Endothelial cell (in vitro differentiated cells): Measurements from ENCODE around the gene ZNF552. TPM values are rescaled to one million over a fixed set of nuclear protein-coding genes. Genes with fewer than 3 reads are reported as not detected.
A peak's percentile ranks its signal among the peaks of the same experiment; 100 is the strongest.

Experiments used
- DNase-seq: peaks from one replicate; pipeline ENCODE4 v3.0.0; 2021; ENCODE audit warnings: low spot score
- H3K27ac Mint-ChIP-seq: one replicate; pipeline ENCODE4 v1.8.0; 2021; ENCODE audit warnings: mixed read lengths, inconsistent platforms; ENCODE audit not compliant: unreplicated experiment
- H3K27me3 Mint-ChIP-seq: one replicate; pipeline ENCODE4 v1.8.0; 2021; ENCODE audit warnings: mild to moderate bottlenecking, moderate library complexity, mixed read lengths, inconsistent platforms; ENCODE audit not compliant: unreplicated experiment
- H3K36me3 Mint-ChIP-seq: one replicate; pipeline ENCODE4 v1.8.0; 2021; ENCODE audit warnings: mild to moderate bottlenecking, low read depth, mixed read lengths, inconsistent platforms; ENCODE audit not compliant: unreplicated experiment
- H3K4me1 Mint-ChIP-seq: one replicate; pipeline ENCODE4 v1.8.0; 2021; ENCODE audit warnings: mild to moderate bottlenecking, mixed read lengths, inconsistent platforms; ENCODE audit not compliant: unreplicated experiment
- H3K4me3 Mint-ChIP-seq: one replicate; pipeline ENCODE4 v1.8.0; 2021; ENCODE audit warnings: mild to moderate bottlenecking, mixed read lengths, inconsistent platforms; ENCODE audit not compliant: unreplicated experiment
- H3K9me3 Mint-ChIP-seq: one replicate; pipeline ENCODE4 v1.8.0; 2021; ENCODE audit warnings: mixed read lengths, inconsistent platforms; ENCODE audit not compliant: unreplicated experiment
- total RNA-seq: library from RNA; stranded (reverse); fragmentation: NEBNext Ultra II Directional; extraction: Animal tissue kit (Norgen Biotek cat#: 25700); gene quantifications from one replicate; pipeline ENCODE4 v1.2.1, GENCODE V29; 2021; ENCODE audit not compliant: unreplicated experiment
- TF ChIP-seq, protein P1 (sequence below): fragments of 200-600 bp; sonication (generic); IDR thresholded peaks from one replicate; pipeline ENCODE4 v1.5.0; 2021; ENCODE audit warnings: antibody characterized with exemption; ENCODE audit not compliant: unreplicated experiment

The ZNF552 gene
- total RNA-seq, 1 donor from 2014 or later, result 7.0 TPM

DNA sequence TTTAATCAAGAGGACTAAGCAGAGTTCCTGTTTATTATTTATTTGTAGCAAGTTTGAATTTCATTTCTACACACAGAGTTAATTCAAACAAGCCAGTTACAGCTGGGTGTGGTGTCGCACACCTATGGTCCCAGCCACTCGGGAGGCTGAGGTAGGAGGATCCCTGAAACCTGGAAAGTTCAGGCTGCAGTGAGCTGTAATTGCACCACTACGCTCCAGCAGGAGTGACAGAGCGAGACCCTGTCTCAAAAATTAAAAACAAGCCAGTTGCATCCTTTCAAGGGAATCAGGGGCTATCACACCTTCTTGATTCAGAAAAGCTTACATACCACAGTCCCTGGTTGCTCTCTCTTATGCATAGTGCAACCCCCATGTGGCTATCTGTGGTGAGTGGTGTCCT, 25.4 kb downstream of the ZNF552 start:
- no peaks in the 10 kb centered on the region for H3K9me3 Mint-ChIP-seq
- H3K36me3 Mint-ChIP-seq, result peaks cover 31% of the 10 kb centered on the region

DNA sequence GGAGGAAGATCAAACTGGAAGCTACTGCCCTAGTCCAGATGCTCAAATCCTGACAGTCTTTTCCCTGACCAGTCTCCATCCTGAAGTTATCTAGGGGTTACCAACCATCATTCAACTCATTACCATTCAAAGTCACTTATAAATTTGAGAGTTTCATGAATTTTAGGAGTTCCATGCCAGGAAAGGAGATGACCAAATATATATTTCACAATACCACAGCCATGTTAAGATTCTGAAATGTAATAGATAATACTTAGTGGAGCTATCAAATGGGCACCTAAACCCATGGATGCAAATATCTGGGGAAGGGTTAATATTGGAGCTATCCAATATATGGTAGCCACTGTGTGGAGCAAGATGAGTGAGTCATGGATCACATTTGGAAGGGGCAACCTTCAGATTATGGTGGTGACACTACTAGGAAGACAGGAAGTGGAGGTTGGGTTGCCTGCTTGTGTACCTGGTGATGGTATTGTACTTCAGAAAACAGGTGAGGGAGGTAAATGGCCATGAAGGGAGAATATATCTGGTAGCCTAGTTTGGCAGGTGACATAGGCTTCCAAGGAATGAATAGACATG, 26.5 kb downstream of the ZNF552 start:
- TF ChIP-seq, protein P1, sequence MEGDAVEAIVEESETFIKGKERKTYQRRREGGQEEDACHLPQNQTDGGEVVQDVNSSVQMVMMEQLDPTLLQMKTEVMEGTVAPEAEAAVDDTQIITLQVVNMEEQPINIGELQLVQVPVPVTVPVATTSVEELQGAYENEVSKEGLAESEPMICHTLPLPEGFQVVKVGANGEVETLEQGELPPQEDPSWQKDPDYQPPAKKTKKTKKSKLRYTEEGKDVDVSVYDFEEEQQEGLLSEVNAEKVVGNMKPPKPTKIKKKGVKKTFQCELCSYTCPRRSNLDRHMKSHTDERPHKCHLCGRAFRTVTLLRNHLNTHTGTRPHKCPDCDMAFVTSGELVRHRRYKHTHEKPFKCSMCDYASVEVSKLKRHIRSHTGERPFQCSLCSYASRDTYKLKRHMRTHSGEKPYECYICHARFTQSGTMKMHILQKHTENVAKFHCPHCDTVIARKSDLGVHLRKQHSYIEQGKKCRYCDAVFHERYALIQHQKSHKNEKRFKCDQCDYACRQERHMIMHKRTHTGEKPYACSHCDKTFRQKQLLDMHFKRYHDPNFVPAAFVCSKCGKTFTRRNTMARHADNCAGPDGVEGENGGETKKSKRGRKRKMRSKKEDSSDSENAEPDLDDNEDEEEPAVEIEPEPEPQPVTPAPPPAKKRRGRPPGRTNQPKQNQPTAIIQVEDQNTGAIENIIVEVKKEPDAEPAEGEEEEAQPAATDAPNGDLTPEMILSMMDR, result no peak
- Mint-ChIP-seq H3K27me3 (peaks cover 4% of the 10 kb centered on the region), H3K4me1 (no peaks in the 10 kb centered on the region), H3K27ac (no peak overlapping the region), H3K4me3 (peak overlapping the region; percentile 2), H3K36me3 (peaks cover 31% of the 10 kb centered on the region), H3K9me3 (no peaks in the 10 kb centered on the region)
- DNase-seq, result no peak

More for the DNA sequence above, 25.4 kb downstream of the ZNF552 start:
- Mint-ChIP-seq H3K4me1 (no peaks in the 10 kb centered on the region), H3K27me3 (peaks cover 4% of the 10 kb centered on the region), H3K27ac (no peak overlapping the region), H3K4me3 (no peak overlapping the region)
- TF ChIP-seq, protein P1, result no peak
- DNase-seq, result no peak

DNA sequence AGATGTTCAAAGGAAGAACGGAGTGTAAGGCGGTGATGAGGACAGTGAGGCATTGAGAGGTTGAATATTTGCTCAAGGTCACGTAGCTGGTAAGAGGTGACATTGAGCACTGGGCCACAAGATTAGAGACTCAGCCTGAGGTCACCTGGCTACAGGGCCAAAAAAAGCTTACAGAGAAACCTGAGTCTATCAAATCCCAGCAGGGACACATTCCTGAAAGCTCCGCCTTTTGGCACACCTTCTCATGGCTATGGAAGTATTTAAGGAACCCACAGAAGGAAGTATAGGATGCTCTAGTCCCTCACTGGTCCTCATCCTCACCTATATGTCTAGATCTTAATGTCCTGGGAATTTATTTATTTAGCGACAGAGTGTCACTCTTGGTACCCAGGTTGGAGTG, 27.8 kb downstream of the ZNF552 start:
- H3K36me3 Mint-ChIP-seq, result peaks cover 31% of the 10 kb centered on the region
- H3K27me3 Mint-ChIP-seq, result peaks cover 4% of the 10 kb centered on the region
- no peak for DNase-seq
- TF ChIP-seq, protein P1, result no peak
- no peaks in the 10 kb centered on the region for H3K9me3 Mint-ChIP-seq
- no peaks in the 10 kb centered on the region for H3K4me1 Mint-ChIP-seq
- H3K4me3 Mint-ChIP-seq, result peak overlapping the region; percentile 37
- H3K27ac Mint-ChIP-seq, result no peak overlapping the region

DNA sequence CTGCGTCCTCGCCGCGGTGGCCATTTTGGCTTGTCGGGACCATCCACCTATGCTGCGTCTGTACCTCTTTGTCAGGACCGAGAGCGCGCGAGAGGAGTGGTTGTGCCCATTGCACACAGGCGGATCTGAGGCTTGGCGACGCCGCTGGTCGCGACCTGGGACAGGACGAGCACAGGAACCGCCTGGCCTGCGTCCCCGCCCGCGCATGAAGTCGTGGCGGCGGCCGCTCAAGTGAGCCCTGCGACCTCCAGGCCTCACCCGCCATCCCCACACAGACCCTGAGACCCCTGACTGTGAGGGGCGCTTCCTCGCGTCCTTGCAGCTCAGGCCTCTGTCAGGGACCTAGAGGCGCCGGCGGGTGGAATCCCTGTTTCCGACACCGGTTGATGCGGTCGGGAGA, 28.4 kb downstream of the ZNF552 start:
- no peaks in the 10 kb centered on the region for H3K9me3 Mint-ChIP-seq
- no peak overlapping the region for H3K27ac Mint-ChIP-seq
- no peak for DNase-seq
- H3K36me3 Mint-ChIP-seq, result peaks cover 31% of the 10 kb centered on the region
- H3K4me1 Mint-ChIP-seq, result no peaks in the 10 kb centered on the region
- TF ChIP-seq, protein P1, result no peak
- peak overlapping the region; percentile 37 for H3K4me3 Mint-ChIP-seq
- peaks cover 4% of the 10 kb centered on the region for H3K27me3 Mint-ChIP-seq

- H3K36me3 Mint-ChIP-seq, result peaks cover 42% of the 10 kb centered on the region
- no peak for DNase-seq
- peaks cover 2% of the 10 kb centered on the region for H3K27me3 Mint-ChIP-seq
- H3K9me3 Mint-ChIP-seq, result no peaks in the 10 kb centered on the region
- no peaks in the 10 kb centered on the region for H3K4me1 Mint-ChIP-seq
- TF ChIP-seq, protein P1, result no peak
- H3K27ac Mint-ChIP-seq, result no peak overlapping the region
- peak overlapping the region; percentile 76 for H3K4me3 Mint-ChIP-seq
Observed at GRCh38 chr19:57779220-57779845, 35.4 kb downstream of the ZNF552 start.
